Measurements from ENCODE around the gene CHST14.
"Not testable (repeated sequence)": the region's sequence is repeated elsewhere in the genome, so short reads cannot be mapped to it uniquely, and the experiment has no call there.

CHST14 gene

DNA sequence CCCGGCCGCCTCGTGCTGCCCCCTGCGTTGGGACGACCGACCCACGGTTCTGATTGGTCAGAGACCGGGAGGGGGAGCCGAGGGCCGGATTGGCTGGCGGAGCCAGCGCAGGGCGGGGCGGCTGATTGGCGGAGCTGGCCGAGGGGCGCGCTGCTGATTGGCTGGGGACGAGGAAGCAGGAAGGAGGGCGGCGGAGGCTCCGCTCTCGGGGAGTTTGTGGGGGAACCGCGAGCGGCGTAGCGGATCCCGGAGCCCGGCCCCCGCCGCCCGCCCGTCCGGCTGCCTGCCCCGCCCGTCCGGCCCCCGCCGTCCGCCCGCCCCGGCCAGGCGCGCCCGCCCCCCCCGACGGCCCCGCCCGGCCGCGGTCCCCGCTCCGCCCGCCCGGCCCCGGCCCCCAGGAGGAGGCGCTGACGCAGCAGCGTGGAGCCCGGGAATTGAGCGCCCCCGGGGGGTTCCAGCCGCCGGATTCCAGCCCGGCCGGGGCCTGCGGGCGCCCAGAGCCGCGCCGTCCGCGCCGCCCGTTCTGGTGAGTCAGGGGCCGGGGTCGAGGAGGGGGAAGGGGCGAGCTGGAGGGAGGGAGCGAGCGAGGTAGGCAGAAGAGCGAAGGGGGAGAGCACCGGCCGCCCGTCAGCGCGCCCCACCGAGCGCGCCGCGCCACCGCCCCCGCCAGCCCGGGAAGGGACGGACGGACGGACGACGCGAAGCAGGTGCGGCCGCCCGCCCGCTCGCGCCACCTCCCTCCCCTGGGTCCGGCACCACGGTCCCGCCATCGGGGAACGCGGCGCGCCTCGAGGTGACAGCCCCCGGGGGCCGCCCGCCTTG, 29.8 kb upstream of the CHST14 start, which contains the start of gene BAHD1:
Gene BAHD1, plus strand, starts transcription at position 211 of the 822 bp plus-strand sequence. CDS start 17,512 bp downstream, outside the sequence.
- DNase-seq, result peak; percentile 73

DNA sequence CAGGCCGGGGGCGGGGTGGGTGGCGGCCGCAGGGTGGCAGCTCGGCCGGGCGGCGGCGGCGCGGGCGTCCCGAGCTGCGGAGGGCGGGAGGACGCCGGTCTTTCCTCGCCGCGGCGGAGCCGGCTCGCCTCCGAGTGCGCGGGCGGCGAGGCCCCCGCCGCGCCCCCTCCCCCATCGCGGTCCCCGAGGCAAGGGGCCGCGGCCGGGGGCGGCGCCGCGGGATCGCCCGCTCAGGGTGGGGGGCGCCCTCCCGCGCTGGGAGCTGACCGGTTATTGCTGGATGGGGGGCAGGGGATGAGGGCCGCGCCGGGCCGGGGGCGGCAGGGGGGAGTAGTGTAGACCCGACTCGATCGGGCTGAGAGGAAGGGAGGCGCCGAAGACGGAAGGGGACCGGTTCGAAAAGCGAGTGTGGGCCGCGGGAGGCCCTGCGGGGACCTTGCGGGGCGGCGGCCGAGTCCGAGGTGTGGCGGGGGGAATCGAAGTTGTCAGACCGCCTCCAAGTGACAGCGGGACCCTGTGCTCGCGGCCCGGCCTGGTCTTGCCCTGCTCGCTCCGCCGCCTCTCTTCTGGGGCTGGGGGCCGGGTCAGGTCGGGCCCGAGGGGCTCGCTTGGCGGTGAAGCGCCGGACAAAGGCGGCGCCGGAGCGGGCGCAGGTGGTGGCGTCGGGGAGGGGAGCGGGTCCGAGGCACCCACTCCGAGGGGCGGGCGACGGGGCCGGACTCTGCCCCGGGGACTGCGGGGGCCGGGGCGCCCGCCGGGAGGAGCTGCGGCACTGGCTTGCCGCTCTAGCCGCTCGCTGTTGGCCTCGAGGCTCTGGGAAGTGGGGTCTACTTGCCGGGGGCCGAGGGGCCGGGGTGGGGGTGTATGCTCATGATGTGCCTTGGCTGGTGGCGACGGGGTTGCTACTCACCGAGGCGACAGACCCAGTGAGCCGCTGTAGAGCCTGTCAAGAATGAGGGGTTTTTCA, 28.9 kb upstream of the CHST14 start:
- DNase-seq, result no peak

GRCh38 chr15:40443255-40443654, 27.5 kb upstream of the CHST14 start:
- no peak for DNase-seq

DNA sequence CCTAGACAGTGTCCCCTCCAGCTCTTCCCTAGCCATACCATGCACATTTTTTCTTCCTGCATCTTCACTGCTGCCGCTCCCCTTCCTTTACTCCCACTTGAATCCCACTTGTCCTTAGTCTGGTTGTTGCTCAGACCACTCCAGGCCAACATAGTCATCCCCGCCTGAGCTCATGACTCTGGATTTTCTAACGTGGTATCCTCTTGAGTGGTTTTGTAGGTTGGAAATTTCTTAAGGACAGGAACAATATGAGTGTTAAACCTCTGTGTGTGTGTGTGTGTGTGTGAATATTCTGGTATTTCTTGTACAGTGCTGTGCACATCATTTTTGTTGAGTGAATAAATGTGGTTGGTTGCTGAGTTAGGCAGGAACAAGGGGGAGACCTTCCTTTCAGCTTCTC, 26.9 kb upstream of the CHST14 start:
- DNase-seq, result no peak

- DNase-seq, result no peak
Observed at GRCh38 chr15:40444736-40445135, 26.0 kb upstream of the CHST14 start.

DNA sequence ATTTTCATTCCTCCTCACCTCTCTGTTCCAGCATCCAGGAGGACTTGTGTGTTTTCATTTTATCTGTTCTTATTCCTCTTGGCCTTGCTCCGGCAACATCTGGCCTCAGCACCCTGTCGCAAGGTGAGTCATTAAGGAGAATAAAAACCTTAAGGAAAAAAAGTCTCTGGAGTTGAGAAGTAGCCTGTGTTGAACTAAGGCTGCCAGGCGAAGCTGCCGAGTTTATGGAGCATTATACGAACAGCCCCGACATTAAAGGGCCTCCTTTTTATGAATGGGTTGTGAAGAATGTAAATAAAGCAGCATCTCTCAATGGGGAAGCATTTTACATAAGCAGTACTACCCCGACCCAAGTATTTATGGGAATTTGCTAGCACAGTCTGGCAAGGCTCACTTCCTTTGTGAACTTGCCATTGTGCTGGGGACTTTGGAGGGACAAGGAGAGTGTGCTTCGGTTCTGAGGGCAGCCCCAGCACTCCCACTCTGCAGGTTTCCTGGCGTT, 25.3 kb upstream of the CHST14 start:
- no peak for DNase-seq

- no peak for DNase-seq
Observed at GRCh38 chr15:40446144-40446543, 24.6 kb upstream of the CHST14 start.

DNA sequence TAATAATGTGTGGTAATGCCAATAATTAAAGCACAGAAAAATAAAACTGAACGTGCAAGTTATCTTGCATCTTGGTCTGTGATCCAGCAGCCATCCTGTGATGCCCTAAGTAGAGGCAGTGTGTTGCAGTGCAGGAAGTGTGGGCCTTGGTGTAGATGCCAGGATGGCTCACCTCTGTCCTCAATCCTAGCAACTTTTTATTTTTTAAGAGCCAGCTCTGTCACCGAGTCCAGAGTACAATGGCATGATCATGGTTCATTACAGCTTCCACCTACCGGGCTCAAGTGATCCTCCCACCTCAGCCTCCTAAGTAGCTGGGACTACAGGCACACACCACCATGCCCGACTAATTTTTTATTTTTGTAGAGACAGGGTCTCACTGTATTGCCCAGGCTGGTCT, 22.4 kb upstream of the CHST14 start:
- DNase-seq, result no peak

DNA sequence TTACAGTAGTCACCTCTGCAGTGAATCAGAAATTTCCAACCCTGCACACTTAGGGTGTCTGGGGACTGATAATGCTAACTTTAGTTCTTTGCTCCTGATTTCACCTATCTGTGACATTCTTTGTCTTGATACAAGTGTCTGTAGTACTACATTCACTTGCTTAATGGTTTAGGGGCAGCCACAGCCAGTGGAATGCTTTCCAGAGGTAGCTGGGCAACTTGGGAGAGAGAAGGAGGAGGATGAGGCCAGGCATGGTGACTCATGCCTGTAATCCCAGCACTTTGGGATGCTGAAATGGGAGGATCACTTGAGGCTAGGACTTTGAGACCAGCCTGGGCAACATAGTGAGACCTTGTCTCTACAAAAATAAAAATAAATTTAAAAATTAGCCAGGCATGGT, 21.5 kb upstream of the CHST14 start:
- DNase-seq, result no peak

DNA sequence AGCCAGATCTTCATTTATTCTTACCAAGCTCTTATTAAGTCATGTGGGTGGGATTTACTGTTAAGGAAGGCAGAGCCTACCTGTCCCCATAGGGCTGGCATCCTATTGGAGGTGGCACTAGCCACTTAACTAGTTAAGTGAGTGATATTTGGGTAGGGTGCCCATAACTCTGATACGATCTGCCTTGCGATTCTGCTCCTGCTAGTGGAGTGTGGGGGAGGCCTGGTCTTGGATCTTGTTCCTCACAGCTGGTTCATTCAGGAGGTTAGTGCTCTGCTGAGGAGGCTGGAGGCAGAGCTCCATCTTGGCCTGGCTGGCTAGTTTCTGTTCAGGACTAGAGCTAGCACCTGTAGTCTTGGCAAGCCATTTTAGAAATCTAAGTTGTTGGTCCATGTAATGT, 20.7 kb upstream of the CHST14 start:
- DNase-seq, result no peak

DNA sequence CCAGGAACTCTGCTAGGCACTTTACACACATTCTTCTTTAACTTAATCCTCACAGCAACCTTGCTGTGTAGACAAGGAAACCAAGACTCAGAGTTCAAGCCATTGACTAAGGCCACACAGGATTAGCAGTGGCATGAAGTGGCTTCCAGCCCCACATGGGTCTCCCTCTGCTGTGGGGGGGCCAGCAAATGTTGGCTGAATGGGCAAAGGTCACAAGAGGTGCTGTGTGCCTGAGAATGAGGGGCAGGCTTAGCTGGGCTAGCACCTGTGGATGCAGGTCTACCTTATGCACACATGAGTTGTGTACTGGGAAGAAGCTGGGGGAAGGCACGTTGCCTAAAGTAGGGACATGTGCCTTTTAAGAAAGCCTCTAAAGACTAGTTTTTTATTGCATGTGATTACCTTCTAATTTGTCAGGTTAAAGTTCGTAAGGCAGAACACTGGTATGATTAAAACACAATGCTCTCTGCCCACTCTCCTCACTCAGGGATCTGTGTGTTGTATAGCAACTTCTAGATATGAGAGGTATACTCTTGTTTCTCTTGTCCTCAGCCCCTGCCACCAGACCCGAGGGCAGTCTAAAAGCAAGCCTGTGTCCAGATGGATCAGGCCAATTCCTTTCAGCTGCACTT, 19.1 kb upstream of the CHST14 start:
- DNase-seq, result no peak

DNA sequence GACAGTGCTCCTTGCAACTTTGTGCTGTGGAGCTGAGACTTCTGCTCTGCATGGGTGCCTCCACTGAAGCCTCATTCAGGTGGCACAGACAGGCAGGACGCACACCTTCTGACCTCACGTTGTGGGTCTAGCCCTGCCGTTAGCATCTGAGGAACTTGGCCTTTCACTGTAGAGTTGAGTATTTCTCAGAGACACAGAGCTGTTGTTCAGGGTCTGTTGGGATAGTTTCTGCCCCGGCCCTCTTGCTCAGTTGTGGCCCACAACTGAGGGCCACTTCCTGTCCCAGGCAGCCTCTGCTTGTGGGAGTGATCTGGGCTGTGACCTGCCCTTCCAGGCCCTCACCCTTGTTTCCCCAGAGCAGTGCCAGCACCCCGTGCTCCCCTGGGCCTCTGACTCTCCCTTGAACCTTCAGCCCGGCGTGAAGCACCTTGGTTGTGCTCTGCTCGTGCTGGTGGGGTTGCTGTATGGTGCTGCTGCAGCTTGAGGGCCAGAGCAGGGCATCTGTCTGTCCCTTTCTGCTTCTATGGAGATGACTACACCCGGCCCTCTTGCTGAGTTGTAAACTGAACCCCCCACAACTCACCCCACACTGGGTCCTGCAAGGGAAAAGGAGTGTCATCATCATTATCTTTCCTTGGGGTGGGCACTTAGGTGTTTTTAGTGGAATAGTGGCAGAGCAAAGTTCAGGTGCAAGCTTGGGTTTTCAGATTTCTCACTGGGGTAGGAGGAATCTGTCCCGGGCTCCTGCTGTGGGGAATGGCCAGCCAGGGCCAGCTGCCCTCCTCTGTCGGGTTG, 18.3 kb upstream of the CHST14 start:
- DNase-seq, result no peak

- not testable (repeated sequence) for DNase-seq
Observed at GRCh38 chr15:40453941-40454340, 16.8 kb upstream of the CHST14 start.

- DNase-seq, result no peak
Observed at GRCh38 chr15:40454904-40455391, 15.8 kb upstream of the CHST14 start.

- no peak for DNase-seq
Observed at GRCh38 chr15:40456299-40456712, 14.5 kb upstream of the CHST14 start.

DNA sequence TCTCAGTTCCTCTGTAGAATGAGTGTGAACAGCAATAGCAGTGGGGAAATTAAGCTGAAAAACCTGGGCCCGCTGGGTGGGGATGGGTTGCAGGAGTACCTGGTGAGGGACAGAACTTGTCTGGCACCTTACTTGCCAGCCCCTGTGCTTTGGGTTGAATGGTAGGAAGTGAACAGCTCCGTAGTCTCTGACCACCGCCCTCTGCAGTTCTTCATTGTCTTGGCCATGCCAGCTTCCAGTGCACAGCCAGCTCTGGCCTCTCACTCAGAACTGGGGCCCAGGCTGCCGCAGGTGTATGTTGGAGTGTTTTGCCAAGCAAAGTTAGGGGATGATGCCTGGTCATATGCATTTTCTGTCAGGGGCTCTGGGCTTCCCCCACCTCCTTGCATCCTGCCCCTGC, 14.0 kb upstream of the CHST14 start:
- DNase-seq, result no peak

DNA sequence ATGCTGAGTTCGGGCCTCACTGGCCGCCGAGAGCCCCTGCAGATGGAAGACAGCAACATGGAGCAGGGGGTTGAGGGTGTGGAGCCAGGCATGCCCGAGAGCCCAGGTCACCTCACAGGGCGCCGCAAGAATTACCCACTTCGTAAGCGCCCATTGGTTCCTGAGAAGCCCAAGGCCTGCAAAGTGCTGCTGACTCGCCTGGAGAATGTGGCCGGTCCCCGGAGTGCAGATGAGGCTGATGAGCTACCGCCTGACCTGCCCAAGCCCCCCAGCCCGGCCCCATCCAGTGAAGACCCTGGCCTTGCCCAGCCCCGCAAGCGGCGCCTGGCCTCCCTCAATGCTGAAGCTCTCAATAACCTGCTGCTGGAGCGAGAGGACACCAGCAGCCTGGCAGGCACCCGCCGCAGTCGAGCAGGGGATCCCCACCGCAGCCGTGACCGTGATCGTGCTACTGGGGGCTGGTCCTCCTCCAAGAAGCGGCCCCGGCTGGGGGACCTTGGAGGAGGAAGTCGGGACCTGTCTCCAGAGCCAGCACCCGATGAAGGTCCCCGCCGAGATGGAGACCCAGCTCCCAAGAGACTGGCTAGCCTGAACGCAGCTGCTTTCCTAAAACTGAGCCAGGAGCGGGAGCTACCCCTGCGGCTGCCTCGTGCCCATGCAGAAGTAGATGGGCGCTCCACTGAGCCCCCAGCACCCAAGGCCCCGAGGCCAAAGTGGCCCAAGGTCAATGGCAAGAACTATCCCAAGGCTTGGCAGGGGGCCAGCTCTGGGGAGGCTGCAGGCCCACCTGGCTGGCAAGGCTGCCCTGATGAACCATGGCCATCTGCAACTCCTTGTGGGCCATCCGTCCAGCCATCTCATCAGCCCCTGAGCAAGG, 12.1 kb upstream of the CHST14 start:
- DNase-seq, result no peak

DNA sequence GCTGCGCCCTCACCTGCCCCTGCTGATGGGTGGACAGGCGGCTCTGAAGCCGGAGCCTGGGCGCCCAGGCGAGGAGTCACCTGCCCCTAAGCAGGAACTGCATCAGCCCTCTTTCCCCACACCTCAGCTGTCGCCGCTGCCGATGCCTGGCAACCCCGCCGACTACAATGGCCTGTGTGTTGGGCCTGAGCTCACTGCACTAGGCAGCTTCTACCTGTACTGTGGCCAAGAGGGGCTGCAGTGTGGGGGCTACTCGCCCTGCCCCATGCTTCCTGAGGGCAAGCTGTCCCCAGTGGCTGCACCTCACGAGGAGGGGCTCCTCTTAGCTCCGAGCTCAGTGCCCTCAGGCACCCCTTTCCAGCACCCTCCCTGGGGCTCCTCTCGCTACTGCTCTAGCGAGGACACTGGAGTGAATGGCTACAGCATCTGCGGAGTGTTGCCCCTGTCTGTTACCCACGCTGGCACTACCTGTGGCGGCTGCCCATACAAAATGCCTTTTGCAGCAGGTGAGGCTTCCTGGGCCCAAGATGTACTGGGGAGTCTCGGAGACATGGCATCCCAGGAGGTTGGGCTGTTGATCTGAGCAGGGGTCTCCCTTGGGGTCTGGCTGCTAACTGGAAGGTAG, 11.3 kb upstream of the CHST14 start:
- no peak for DNase-seq

DNA sequence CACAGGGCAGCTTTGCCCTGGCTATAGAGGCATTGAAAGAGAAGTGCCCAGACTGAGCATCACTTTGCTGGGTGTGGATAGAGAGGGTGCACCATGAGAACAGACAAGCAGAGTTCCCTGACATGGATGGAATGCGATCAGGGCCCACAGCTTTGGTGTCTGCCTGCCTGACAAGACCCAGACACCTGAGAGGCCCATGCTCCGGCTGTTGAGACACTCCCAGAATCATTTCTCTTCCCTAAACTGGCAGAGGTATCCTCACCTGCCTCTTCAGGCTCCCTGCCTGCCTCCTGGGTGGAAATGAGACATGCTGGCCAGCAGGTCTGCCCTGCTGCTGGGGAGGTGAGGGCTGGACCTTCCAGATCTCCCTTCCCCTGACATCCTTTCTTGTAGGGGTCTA, 10.4 kb upstream of the CHST14 start:
- no peak for DNase-seq

- DNase-seq, result no peak
Observed at GRCh38 chr15:40461958-40462357, 8.8 kb upstream of the CHST14 start.

DNA sequence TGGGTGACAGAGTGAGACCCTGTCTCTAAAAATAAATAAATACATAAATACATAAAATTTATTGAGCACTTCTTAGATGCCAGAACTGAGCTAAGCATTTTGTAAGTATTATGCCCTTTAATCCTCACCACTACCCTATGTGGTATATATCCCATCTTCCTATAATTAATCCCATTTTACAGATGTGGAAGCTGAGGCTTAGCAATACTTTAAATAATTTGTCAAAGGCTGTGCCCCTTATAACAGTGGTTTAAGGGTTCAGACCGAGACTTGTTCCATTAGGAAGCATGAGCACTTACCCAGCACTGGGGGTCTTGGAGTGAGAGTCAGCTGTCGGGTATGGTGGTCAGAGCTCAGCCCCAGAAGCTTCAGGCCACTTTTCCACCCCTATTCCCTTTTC, 7.5 kb upstream of the CHST14 start:
- no peak for DNase-seq
